Stimulated activated CD4-positive, alpha-beta T cell treated with anti-CD3 and anti-CD28 coated beads, Interleukin-12 subunit alpha, Interleukin-12 subunit beta, amount 100 ng/mL, for 48 hours (primary cell): ENCODE measurements around the gene TPD52L1.

Experiments used
- DNase-seq, 3 donors: peaks; one replicate each; pipeline ENCODE4 v3.0.0-alpha.2; 2020; ENCODE audit warnings: low read depth in 2 of 3, low spot score in 1 of 3

TPD52L1 gene

DNA sequence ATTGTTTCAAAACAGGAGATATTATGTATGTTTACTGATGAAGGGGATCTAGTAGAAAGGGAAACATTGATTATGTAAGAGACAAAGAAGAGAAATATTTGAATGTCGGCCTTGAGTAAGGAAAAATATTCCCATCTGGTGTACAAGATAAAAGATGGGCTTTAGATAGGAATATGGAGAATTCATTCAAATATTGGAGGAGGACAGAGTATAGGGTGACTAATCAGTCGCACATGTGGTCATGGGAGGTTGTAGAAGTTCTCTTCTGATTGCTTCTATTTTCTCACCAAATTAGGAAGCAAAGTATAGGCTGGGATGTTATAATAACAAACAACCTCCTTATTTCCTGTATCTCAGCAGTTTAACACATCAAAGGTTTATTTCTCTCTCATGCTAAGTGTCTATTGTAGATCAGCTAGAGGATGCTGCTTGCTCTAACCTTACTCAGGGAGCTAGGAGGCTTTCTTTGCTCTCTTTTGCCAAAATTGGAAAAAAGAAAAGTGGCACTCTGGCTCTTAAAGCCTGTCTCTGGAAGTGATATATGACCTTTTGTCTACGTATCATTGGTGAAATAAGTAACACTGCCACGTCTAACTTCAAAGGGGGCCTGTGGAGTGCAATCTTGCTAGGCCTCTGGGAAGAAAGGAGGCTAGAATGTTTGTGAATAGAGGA, 149.4 kb downstream of the TPD52L1 start:
- DNase-seq, result no peak

DNA sequence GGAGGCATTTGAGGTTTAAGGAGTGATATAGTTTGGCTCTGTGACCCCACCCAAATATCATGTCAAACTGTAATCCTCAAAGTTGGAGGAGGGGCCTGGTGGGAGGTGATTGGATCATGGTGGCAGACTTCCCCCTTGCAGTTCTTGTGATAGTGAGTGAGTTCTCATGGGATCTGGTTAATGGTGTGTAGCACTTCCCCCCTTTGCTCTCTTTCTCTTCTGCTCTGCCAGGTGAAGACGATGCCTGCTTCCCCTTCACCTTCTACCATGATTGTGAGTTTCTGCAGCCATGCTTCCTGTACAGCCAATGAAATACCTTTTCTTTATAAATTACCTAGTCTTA, 149.9 kb downstream of the TPD52L1 start:
- DNase-seq, result no peak

DNA sequence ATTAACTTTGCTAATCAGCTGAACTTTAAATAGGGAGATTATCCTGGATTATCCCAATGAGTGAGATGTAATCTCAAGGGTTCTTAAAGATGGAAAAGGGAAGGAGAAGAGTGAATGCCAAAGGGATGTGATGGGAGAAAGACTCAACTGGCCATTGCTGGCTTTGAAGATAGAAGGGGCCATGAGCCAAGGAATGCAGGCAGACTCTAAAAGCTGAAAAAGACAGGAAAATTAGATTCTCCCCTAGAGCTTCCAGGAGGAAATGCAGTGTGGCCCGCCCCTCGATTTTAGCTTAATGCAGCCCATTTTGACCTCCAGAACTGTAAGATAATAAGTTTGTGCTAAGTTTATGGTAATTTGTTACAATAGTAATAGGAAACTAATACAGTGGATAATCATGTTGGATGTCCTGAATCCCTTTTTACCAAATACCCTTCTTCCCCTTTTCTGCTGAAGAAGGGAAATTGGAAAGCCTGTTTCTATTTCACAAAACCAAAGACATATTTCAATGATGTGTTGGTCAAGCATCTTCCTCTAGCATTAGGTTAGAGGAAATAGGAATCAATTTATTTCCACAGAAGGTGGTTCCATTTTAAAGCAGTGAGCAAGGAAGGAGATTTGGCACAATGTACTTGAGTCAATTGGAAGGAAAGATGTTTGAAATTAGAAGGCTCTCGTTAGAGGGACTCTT, 151.5 kb downstream of the TPD52L1 start:
- no peak for DNase-seq

DNA sequence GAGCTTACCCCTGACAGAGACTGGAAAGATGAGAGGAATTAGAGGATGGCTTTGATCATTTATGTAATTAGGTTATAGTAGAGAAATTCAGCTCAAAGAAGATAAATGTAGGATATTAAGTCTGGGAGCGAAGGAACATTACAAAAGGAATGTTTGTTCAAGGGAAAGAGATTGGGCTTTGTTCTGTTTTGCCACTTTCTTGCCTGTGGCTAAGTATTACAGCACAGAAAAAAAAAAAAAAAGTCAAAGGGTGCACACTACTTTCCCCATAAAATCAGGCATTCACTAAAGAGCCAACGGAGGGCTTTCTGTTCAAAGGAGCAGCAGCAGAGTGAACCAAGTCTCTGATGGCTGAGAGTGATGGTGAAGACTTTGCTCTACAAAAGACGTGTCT, 153.2 kb downstream of the TPD52L1 start:
- no peak for DNase-seq

DNA sequence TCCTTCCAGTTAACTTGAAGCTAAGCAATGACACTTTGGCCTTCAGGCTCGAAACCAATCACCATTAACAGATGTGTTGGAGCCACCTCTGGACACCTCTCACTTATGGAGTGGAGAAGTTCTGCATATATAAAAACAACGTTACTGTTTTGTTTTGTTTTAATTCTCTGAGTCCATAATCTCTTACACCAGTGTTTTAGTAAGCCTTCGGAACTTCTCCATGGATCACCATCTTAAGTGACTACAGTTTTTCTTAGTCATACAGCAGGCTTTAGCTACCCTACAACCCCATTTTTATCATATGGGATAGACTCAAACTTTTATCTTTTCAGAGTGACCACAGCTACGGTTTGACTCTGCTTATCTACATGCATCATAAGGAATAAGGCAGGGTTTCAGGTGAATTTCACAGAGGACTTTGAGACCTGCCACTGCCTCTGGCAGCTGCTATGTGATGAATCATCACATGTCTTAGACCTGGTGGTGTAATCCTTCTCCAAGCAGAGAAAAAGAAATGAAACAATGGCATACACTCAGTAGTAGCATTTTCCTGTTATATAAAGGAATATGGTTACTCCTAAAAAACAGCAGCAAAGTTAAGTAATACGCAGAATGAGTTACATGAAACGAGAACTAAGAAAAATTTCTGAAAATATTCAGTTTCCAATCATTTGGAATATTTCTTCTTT, 153.7 kb downstream of the TPD52L1 start:
- DNase-seq, result no peak

DNA sequence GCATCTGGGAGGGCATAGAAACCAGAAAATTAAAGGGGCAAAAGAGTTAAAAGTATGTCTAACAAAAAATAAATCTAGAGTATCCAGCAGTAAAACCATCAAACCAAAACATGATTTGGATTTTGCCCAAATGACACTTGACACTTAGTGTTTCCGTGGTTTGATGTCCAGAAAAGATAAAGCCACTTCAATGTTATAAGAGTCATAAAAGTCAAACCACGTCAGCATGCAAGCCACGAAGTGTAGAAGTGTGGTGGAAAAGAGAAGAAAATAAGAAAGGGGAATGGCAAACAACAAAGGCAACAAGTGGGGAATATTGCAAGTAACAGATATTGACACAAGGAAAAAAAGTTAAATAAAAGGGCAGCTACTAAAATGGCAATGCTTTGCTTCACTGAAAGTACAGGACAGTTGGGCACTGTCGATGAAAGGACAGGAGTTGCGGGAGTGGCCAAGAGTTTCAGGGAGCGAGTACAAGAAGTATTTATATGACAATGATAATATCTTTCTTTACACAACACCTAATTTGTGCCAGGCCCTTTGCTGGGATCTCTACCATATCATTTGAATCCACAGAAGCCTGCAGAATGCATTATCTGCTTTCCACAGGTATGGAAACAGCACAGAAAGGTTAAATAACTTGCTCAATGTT, 154.5 kb downstream of the TPD52L1 start:
- no peak for DNase-seq

DNA sequence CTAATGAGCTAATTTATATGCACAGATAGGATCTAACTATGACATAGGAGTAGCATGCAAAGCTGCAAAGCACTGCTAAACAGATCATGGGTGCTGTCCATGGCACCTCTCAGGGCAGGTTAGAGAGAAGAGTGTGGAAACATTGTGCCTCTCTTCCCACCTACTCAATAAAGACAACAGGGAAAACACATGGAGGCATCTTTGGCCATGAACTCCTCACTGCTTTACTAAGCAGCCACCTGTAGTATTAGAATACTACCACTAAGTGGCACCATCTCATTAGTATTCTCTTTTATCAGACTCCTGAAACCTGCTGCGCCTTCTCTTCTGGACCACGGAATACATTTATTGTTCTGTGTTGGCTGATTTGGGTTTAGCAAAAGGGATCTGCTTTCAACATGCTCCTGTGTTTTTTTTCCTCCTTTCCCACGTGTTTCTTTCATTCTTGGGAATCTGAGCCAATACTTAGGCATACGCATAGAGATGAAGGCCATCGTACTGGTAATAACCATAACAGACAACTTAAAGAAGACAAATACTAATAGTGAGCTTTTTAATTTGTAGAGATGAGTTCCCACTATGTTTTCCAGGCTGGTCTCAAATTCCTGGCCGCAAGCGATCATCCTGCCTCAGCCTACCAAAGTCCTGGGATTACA, 157.5 kb downstream of the TPD52L1 start:
- no peak for DNase-seq

DNA sequence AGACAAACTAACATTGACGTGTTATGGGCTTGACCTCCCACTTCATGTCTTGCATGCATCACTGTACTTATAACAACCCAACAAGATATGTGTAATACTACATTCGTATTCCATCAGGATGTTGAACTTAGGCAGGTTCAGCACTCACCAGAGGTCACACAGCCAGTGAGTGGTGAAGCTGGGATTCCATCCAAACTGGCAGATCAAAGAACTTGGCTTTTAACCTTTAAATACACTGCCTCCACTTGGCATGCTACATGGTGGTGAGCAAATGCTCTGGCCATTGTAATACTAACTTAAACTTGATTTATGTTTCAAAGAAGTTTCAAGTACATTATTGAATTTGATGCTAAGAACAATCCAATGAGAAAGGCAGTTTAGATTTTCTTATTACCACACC, 158.9 kb downstream of the TPD52L1 start:
- DNase-seq, result no peak

DNA sequence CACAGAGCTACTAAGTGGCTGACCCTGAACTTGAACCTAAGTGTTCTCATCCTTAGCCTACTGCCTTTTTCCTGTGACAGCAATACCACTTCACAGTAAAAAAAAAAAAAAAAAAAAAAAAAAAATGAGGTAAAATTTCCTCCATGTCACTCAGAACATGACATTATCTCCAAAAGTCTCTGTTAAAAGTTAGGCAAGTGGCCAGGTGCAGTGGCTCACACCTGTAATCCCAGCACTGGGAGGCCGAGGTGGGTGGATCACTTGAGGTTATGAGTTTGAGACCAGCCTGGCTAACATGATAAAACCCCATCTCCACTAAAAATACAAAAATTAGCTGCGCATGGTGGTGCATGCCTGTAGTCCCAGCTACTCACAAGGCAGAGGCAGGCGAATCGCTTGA, 159.4 kb downstream of the TPD52L1 start:
- DNase-seq, result no peak
